HG02840 (cell line): ENCODE measurements around the gene CHD2.

Source experiments
- ATAC-seq: cut with Tn5 transposase; IDR thresholded peaks from one replicate; pipeline ENCODE4 v1.9.1; 2021; ENCODE audit warnings: mild to moderate bottlenecking, moderate library complexity, moderate number of reproducible peaks; ENCODE audit not compliant: unreplicated experiment, low FRiP score

The CHD2 gene

GRCh38 chr15:92884436-92885223 lies 15.5 kb upstream of the CHD2 start:
- no peak for ATAC-seq

GRCh38 chr15:92885224-92886041 lies 14.7 kb upstream of the CHD2 start:
- no peak for ATAC-seq

DNA sequence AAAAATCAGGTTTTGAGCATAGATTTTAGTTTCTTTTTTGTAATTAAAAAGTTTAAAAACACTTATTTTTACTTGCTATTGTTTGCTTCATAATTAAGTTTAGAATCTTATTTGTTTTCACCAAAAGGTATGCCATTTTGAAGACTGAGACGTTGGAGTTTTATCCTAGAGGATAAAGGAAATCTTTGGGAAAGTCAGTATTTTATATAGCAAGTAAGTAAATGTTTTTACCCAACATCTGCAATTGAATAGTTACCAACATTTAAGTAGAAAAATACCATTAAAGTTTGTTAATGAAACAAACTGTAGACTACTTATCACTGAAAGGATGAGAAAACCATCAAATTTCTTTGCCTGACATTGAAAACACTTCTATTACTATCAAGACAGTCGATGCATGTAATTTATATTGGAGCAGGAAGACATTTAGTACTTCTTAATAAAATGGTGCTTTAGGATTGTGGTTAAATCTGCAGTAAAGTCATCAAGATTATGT lies 14.0 kb upstream of the CHD2 start:
- no peak for ATAC-seq

GRCh38 chr15:92886815-92887214 lies 13.3 kb upstream of the CHD2 start:
- no peak for ATAC-seq

GRCh38 chr15:92887869-92888268 lies 12.3 kb upstream of the CHD2 start:
- ATAC-seq: no peak

- ATAC-seq: no peak
Measured at GRCh38 chr15:92889390-92890107, 10.6 kb upstream of the CHD2 start.

- no peak for ATAC-seq
Measured at GRCh38 chr15:92891533-92892200, 8.5 kb upstream of the CHD2 start.

DNA sequence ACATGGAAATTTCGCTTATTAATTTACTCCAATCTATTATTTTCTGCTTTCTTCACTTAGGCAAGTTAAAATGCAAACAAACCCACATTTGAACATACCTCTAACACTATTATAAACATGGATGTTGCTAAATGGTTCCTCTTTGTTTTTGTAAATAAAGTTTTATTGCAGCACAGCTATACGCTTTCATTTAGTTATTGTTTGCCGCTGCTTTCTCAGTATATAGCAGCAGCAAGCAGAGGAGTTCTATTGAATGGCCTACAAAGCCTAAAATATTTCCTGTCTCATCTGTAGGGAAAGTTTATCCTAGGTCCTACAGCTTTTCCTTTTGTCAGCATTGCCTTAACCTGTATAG lies 7.9 kb upstream of the CHD2 start:
- ATAC-seq: no peak

GRCh38 chr15:92893200-92893599 lies 6.9 kb upstream of the CHD2 start:
- no peak for ATAC-seq

DNA sequence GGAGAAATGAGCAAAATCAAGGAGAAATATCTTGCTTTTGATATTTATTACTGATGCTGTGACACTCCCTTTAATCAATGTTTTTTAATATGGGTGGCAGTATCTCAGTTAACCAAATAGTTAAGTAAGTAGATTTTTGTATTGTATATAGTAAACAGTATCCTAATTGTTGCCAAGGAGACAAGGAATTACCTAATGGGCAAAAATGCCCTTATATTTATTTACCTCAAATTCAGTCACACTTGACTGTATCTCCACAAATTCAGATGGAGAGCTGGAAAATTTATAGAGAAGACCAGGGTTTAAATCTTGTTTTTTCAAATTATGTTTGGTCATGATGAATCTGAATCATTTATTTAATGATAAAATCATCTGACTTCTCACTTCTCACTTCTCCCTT lies 3.6 kb upstream of the CHD2 start:
- ATAC-seq: no peak

DNA sequence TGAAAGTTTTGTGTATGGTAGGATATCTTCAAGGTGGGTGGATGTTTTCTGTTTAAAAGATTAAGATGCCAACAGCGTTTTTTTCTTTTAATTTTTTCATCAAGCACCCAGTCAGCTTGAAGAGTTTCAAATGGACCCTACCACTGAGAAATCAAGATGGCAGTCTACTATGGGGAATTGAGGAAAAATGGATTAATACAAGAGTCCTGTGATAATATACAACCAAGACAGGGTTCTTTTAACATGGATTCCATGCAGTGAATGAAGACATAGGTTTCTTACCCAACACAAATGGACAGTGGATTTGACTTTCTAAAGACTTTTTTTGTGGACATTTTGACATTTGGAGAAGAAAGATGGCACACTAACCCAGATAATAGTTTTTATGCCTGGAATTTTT lies 2.5 kb upstream of the CHD2 start:
- no peak for ATAC-seq

DNA sequence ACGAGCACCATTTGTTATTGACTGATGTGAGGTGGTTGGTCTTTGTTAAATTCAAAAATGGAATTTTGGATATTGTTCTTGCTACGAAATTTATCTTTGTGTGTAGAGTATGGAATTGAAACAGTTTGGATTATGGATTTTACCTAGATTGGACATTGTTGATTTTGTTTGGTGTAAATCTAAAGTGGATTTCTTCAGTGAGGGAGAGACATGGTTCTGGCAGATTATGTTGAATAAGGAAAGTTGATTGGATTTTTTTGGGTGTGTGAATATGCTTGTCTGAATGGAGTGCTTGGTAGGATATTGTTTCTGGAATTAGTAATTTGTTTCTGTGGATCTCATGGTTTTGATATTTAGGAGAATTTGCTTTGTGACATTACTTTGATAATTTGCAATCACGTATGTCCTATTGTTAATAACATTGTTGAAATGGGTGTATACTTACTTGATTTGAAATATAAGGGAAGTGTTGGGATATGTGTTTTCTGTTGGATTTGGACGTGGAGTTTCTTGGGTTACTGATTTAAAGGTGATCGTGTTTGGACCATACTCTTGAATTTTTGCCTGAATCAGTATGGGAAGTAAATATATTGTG lies 1.0 kb upstream of the CHD2 start:
- no peak for ATAC-seq

GRCh38 chr15:92899601-92899947 lies 550 bp upstream of the CHD2 start:
- ATAC-seq: no peak

- ATAC-seq: no peak
Measured at GRCh38 chr15:92900731-92901071, 577 bp downstream of the CHD2 start.

DNA sequence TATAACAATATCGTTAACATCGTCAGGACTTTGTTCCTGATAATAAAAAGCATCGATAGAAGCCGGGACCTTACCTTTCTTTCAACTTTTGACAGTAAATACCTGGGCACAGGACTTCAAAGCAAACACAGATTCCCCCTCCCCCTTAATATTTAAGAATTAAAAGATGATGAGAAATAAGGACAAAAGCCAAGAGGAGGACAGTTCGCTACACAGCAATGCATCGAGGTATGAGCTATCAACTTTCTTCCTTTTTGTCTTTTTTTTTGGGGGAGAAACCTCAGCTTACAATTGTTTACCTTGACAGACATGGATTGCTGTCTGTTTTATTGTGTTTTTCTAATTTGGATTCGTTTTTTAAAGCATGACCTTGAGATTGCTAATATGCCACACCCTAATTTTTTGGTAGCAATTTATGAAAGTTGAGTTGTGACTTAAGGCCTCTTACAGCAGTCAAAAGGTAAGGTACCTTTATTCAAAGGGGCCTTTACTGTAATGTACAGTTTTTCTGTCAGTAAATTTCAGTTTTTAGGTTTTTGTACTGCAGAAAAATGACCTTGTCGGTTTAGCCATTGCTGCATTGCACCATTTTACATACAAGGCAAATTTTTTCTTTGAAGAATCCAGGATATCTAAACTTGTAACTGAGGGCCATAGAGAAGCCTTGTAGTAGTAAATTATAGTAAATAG lies 1.1 kb downstream of the CHD2 start:
- ATAC-seq: no peak

- no peak for ATAC-seq
Measured at GRCh38 chr15:92901995-92902394, 1.9 kb downstream of the CHD2 start.

GRCh38 chr15:92902737-92903593 lies 2.8 kb downstream of the CHD2 start:
- no peak for ATAC-seq

DNA sequence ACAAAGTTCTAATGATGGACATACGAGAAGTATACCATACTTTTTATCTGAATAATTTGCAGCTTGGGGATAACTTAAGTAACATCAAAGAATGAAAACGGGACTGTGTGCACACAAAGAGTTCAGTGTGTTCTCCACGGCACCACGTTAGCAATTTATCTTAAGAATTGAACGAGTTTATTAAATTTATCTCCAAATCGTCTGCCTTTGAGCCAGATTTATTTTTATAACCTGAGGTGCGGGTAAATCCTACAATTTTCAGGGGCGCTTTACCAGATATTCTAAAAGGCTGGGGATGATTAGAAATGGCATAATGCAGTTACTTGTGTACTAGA lies 3.5 kb downstream of the CHD2 start:
- no peak for ATAC-seq
